SK-N-MC (cell line): ENCODE results near the gene CDCA7L.

Experiments
- EZH2 ChIP-seq: fragments of 200-600 bp; sonication (generic); IDR thresholded peaks from one replicate; pipeline ENCODE4 v1.6.1; 2017; ENCODE audit warnings: antibody characterized with exemption
- POLR2AphosphoS5 ChIP-seq: IDR thresholded peaks from 2 replicates; pipeline ENCODE4 v1.6.1; 2012; ENCODE audit warnings: mild to moderate bottlenecking, low read depth, low read length, borderline replicate concordance

DNA sequence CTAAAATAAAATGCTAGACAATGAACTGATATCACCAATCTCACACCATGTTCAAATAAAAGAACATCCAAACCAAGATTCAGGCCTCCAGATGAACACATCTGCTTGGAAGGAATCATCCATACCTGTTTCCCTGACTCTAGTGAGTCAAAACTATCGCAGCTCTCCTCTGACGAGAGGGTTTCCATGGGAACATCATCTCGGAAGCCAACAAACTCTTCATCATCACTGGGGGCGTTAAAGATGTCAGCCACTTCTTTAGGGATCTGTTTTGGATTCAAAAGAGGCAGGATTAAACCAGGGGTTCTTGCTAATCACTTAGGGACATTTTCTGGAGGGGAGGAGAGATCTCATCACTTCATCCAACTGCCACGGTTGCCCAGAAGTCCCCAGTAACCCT is 29.1 kb downstream of the CDCA7L start:
- TF ChIP-seq POLR2AphosphoS5 (no peak), EZH2 (no peak)
